Measurements from ENCODE around the gene CCDC54.

The CCDC54 gene

GRCh38 chr3:107395066-107395465 lies 17.8 kb downstream of the CCDC54 start:
- DNase-seq, result no peak

- no peak for DNase-seq
Measured at GRCh38 chr3:107401301-107401700, 24.1 kb downstream of the CCDC54 start.

- DNase-seq, result no peak
Measured at GRCh38 chr3:107402214-107402613, 25.0 kb downstream of the CCDC54 start.

- no peak for DNase-seq
Measured at GRCh38 chr3:107404727-107405469, 27.7 kb downstream of the CCDC54 start.

GRCh38 chr3:107407355-107407754 lies 30.1 kb downstream of the CCDC54 start:
- DNase-seq, result no peak

GRCh38 chr3:107408513-107408912 lies 31.3 kb downstream of the CCDC54 start:
- no peak for DNase-seq

GRCh38 chr3:107409365-107409764 lies 32.1 kb downstream of the CCDC54 start:
- DNase-seq, result no peak

- no peak for DNase-seq
Measured at GRCh38 chr3:107410606-107411005, 33.4 kb downstream of the CCDC54 start.

- DNase-seq, result no peak
Measured at GRCh38 chr3:107411056-107411455, 33.8 kb downstream of the CCDC54 start.

- DNase-seq, result no peak
Measured at GRCh38 chr3:107411779-107412178, 34.5 kb downstream of the CCDC54 start.

GRCh38 chr3:107412376-107412775 lies 35.1 kb downstream of the CCDC54 start:
- DNase-seq, result no peak

- no peak for DNase-seq
Measured at GRCh38 chr3:107413264-107413663, 36.0 kb downstream of the CCDC54 start.

- DNase-seq, result no peak
Measured at GRCh38 chr3:107414325-107414964, 37.2 kb downstream of the CCDC54 start.

GRCh38 chr3:107416138-107416537 lies 38.9 kb downstream of the CCDC54 start:
- DNase-seq, result no peak

GRCh38 chr3:107416886-107417285 lies 39.6 kb downstream of the CCDC54 start:
- no peak for DNase-seq

GRCh38 chr3:107421170-107421792 lies 44.0 kb downstream of the CCDC54 start:
- peak; percentile 34 for DNase-seq

- DNase-seq, result no peak
Measured at GRCh38 chr3:107421881-107422280, 44.6 kb downstream of the CCDC54 start.

GRCh38 chr3:107425033-107425432 lies 47.8 kb downstream of the CCDC54 start:
- DNase-seq, result no peak

- no peak for DNase-seq
Measured at GRCh38 chr3:107426223-107426622, 49.0 kb downstream of the CCDC54 start.

Data from left hindlimb (tissue), 1 donor.